ENCODE data around the gene CTSH.

- no peak for TF ChIP-seq CTCF (IDR thresholded peaks at IDR 0.05)
- TF ChIP-seq POLR2A (IDR thresholded peaks at IDR 0.05) = no peak
Observed at GRCh38 chr15:78968114-78968513, 23.3 kb upstream of the CTSH start.
